OCI-LY1 (cell line): ENCODE data around the gene VTI1A.

Source experiments
- H2AFZ ChIP-seq: fragments of 200-600 bp; sonication (generic), shearing (Covaris generic); 2 replicates; pipeline ENCODE4 v1.6.0; 2014; ENCODE audit warnings: antibody characterized with exemption, mild to moderate bottlenecking, low read length
- H3F3A ChIP-seq: fragments of 200-600 bp; sonication (generic), shearing (Covaris generic); 2 replicates; pipeline ENCODE4 v1.6.0; 2014; ENCODE audit warnings: mild to moderate bottlenecking, antibody characterized with exemption, low read length, moderate library complexity; ENCODE audit not compliant: insufficient read depth
- H3K27ac ChIP-seq: fragments of 200-600 bp; sonication (generic); 2 replicates; pipeline ENCODE4 v1.5.1; 2014; ENCODE audit warnings: low read length, mixed run types, mild to moderate bottlenecking, low read depth; ENCODE audit not compliant: poor library complexity, severe bottlenecking
- H3K27me3 ChIP-seq: fragments of 200-600 bp; sonication (generic); 2 replicates; pipeline ENCODE4 v1.6.0; 2014; ENCODE audit warnings: antibody characterized with exemption, mild to moderate bottlenecking, low read length, moderate library complexity; ENCODE audit not compliant: insufficient read depth
- H3K36me3 ChIP-seq: fragments of 200-600 bp; sonication (generic); 2 replicates; pipeline ENCODE4 v1.6.1; 2014; ENCODE audit warnings: mild to moderate bottlenecking, antibody characterized with exemption, low read length, moderate library complexity, mixed read lengths; ENCODE audit not compliant: insufficient read depth
- H3K4me1 ChIP-seq: fragments of 200-600 bp; sonication (generic); 2 replicates; pipeline ENCODE4 v1.5.1; 2014; ENCODE audit warnings: mild to moderate bottlenecking, low read length, moderate library complexity; ENCODE audit not compliant: insufficient read depth, severe bottlenecking
- H3K4me2 ChIP-seq: fragments of 200-600 bp; sonication (generic), shearing (Covaris generic); 2 replicates; pipeline ENCODE4 v1.6.1; 2014; ENCODE audit warnings: low read length
- H3K4me3 ChIP-seq: fragments of 200-600 bp; sonication (generic); 2 replicates; pipeline ENCODE4 v1.5.1; 2014; ENCODE audit warnings: low read length, low read depth, mild to moderate bottlenecking, mixed read lengths; ENCODE audit not compliant: poor library complexity, severe bottlenecking
- H3K79me2 ChIP-seq: fragments of 200-600 bp; shearing (Covaris generic); 2 replicates; pipeline ENCODE4 v1.6.1; 2016; ENCODE audit warnings: mixed run types, low read length, mixed read lengths; ENCODE audit not compliant: insufficient read depth
- H3K9ac ChIP-seq: fragments of 200-600 bp; sonication (generic), shearing (Covaris generic); 2 replicates; pipeline ENCODE4 v1.6.1; 2014; ENCODE audit warnings: mild to moderate bottlenecking, low read length, mixed read lengths
- H3K9me2 ChIP-seq: fragments of 200-600 bp; sonication (generic), shearing (Covaris generic); 2 replicates; pipeline ENCODE4 v1.6.1; 2014; ENCODE audit warnings: low read depth, mild to moderate bottlenecking, low read length, mixed read lengths
- H3K9me3 ChIP-seq: fragments of 200-600 bp; shearing (Covaris generic); 2 replicates; pipeline ENCODE4 v1.6.1; 2014; ENCODE audit warnings: low read length, mixed read lengths
- H4K20me1 ChIP-seq: fragments of 200-600 bp; sonication (generic), shearing (Covaris generic); 2 replicates; pipeline ENCODE4 v1.6.0; 2016; ENCODE audit warnings: mild to moderate bottlenecking, low read length; ENCODE audit not compliant: insufficient read depth
- CTCF ChIP-seq: fragments of 200-600 bp; sonication (generic), shearing (Covaris generic); IDR thresholded peaks from 2 replicates; pipeline ENCODE4 v1.5.1; 2017; ENCODE audit warnings: mild to moderate bottlenecking, antibody characterized with exemption, low read length, moderate library complexity, mixed read lengths
- EZH2 ChIP-seq: fragments of 200-600 bp; sonication (generic), shearing (Covaris generic); IDR thresholded peaks from 2 replicates; pipeline ENCODE4 v1.8.0; 2017; ENCODE audit warnings: borderline replicate concordance, mixed run types, mild to moderate bottlenecking, antibody characterized with exemption, low read length, moderate library complexity, mixed read lengths

Gene VTI1A

GRCh38 chr10:112637901-112638300 lies 190.9 kb downstream of the VTI1A start:
- Histone ChIP-seq H3F3A (no peaks in the 10 kb centered on the region), H3K27me3 (no peaks in the 10 kb centered on the region), H2AFZ (no peak overlapping the region), H3K9me2 (no peaks in the 10 kb centered on the region), H4K20me1 (no peaks in the 10 kb centered on the region), H3K4me2 (no peak overlapping the region), H3K9me3 (no peaks in the 10 kb centered on the region), H3K4me3 (no peak overlapping the region), H3K4me1 (no peaks in the 10 kb centered on the region), H3K9ac (no peak overlapping the region), H3K27ac (no peak overlapping the region), H3K36me3 (no peaks in the 10 kb centered on the region), H3K79me2 (no peaks in the 10 kb centered on the region)
- no peak for TF ChIP-seq CTCF
- TF ChIP-seq EZH2, result no peak

DNA sequence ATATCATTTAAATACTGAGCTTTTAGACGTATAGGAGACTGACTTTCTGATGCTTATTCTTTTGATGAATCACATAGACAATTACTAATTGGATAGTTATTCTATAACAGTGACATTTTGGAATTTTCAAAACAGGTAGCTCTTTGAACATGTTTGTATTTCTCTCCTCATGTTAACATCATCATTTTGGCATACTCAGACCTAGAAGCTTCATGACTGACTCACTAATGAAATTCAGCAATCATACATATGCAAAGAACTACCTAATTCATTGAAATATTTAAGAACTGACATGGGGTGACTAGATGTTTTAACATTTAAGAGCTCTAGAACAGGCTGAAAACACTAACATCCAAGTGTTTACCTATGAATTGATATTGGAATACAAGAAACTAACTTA lies 192.3 kb downstream of the VTI1A start:
- no peaks in the 10 kb centered on the region for H4K20me1 ChIP-seq
- H3F3A ChIP-seq, result no peaks in the 10 kb centered on the region
- H2AFZ ChIP-seq, result no peak overlapping the region
- no peak overlapping the region for H3K9ac ChIP-seq
- H3K27me3 ChIP-seq, result no peaks in the 10 kb centered on the region
- no peak overlapping the region for H3K4me2 ChIP-seq
- H3K4me1 ChIP-seq, result no peaks in the 10 kb centered on the region
- no peaks in the 10 kb centered on the region for H3K79me2 ChIP-seq
- no peaks in the 10 kb centered on the region for H3K9me2 ChIP-seq
- H3K36me3 ChIP-seq, result no peaks in the 10 kb centered on the region
- no peak for TF ChIP-seq CTCF
- no peak for TF ChIP-seq EZH2
- H3K4me3 ChIP-seq, result no peak overlapping the region
- no peak overlapping the region for H3K27ac ChIP-seq
- no peaks in the 10 kb centered on the region for H3K9me3 ChIP-seq

DNA sequence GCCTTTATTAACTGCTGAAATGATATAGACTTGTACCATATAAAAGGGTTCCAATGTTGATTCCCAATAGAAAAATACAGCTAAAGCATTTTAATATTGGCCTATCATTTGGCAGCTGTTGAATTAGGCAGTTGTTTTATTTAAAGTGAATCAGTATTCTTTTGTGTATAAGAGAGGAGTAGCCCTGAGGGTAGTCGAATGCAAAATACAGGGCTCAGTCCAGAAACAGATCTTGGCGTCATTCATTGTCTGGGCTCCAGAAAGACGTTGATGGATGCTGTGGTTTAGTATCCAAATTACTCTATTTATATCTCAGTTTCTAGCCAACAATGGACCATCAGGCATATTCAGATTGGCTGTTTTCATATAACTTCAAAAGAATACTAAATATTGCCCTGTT lies 193.6 kb downstream of the VTI1A start:
- no peak overlapping the region for H2AFZ ChIP-seq
- no peaks in the 10 kb centered on the region for H3K9me2 ChIP-seq
- no peak overlapping the region for H3K27ac ChIP-seq
- no peaks in the 10 kb centered on the region for H3K36me3 ChIP-seq
- H3K4me1 ChIP-seq, result no peaks in the 10 kb centered on the region
- no peak overlapping the region for H3K4me2 ChIP-seq
- H3K9me3 ChIP-seq, result no peaks in the 10 kb centered on the region
- no peak overlapping the region for H3K4me3 ChIP-seq
- H4K20me1 ChIP-seq, result no peaks in the 10 kb centered on the region
- H3F3A ChIP-seq, result no peaks in the 10 kb centered on the region
- TF ChIP-seq CTCF (no peak), EZH2 (no peak)
- H3K27me3 ChIP-seq, result no peaks in the 10 kb centered on the region
- H3K9ac ChIP-seq, result no peak overlapping the region
- H3K79me2 ChIP-seq, result no peaks in the 10 kb centered on the region
